ENCODE data around the gene EXTL1. TPM values are rescaled to one million over a fixed set of nuclear protein-coding genes. Genes with fewer than 3 reads are reported as not detected.

The EXTL1 gene
- total and polyA plus RNA-seq, 2 donors (not counting 3 experiments of a cell fraction or from before 2014, with no cell fraction given) = not detected

DNA sequence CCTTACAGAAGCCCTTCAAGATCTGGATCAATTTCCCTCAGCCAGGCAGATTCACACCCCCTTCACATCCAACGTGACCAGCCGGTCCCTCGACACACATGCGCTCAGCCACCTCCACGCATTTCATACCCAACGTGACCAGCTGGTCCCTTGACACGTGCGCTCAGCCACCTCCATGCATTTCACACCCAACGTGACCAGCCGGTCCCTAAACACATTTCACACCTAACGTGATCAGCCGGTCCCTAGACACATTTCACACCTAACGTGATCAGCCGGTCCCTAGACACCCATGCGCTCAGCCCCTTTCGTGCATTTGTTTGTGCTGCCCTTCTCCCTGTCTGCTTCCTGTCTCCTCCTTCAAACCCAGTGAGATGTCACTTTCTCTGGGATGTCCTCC lies 14.9 kb upstream of the EXTL1 start:
- POLR2A ChIA-PET = no interaction called here
- TF ChIP-seq, protein P1, sequence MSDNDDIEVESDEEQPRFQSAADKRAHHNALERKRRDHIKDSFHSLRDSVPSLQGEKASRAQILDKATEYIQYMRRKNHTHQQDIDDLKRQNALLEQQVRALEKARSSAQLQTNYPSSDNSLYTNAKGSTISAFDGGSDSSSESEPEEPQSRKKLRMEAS (IDR thresholded peaks at IDR 0.05; ENCODE audit: insufficient read depth, insufficient read length) = no peak
- TF ChIP-seq POLR2AphosphoS5 (IDR thresholded peaks at IDR 0.05; ENCODE audit: insufficient read depth, low read depth, low read length) (no peak), CTCF (IDR thresholded peaks at IDR 0.05; ENCODE audit: extremely low read depth in 1 of 2, insufficient read depth in 1 of 2, low read depth in 1 of 2, low read length in 2 of 2) (no peak), POLR2A (IDR thresholded peaks at IDR 0.05; ENCODE audit: low read depth, low read length) (no peak), EZH2 (IDR thresholded peaks at IDR 0.05; ENCODE audit: borderline replicate concordance, low read depth, low read length, severe bottlenecking) (no peak), JUN (IDR thresholded peaks at IDR 0.05; ENCODE audit: borderline replicate concordance, insufficient read depth, insufficient read length, low read depth) (no peak), GATA2 (IDR thresholded peaks at IDR 0.05; ENCODE audit: insufficient read depth, insufficient read length, low read depth, low read length) (no peak), MYC (IDR thresholded peaks at IDR 0.05; ENCODE audit: low read depth, low read length) (no peak), FOS (IDR thresholded peaks at IDR 0.05; ENCODE audit: borderline replicate concordance, insufficient read depth, low read length) (no peak)
- no peak overlapping the region for H3K9ac ChIP-seq (replicated peaks; ENCODE audit: extremely low read depth, insufficient read depth, low read length)
- DNase-seq (ENCODE audit: low read depth, low spot score) (no peak), FAIRE-seq (no peak)
- H4K20me1 ChIP-seq (replicated peaks; ENCODE audit: control insufficient read depth, extremely low read depth, insufficient read depth, low read length) = no peaks in the 10 kb centered on the region
- no peaks in the 10 kb centered on the region for H3K9me1 ChIP-seq (replicated peaks; ENCODE audit: control insufficient read depth, extremely low read depth, insufficient read depth, low read length)
- H3K79me2 ChIP-seq (ENCODE audit: control insufficient read depth, insufficient read depth, low read length) = no peaks in the 10 kb centered on the region
- no peak overlapping the region for H3K4me3 ChIP-seq (replicated peaks in 1 of 3; ENCODE audit: insufficient read depth in 1 of 3, low read depth in 1 of 3, low read length in 3 of 3)
- CTCF ChIA-PET = no interaction called here
- intact Hi-C loops (cut with micrococcal nuclease) = no loop called here
- dilution Hi-C loops (cut with MboI; ENCODE audit: extremely low pct_ligation_motif_present, low sequenced_read_pairs) = no loop called here
- no peaks in the 10 kb centered on the region for H3K9me3 ChIP-seq (replicated peaks; ENCODE audit: control insufficient read depth, insufficient read depth, low read length)
- H3K27ac ChIP-seq (ENCODE audit: insufficient read depth, low read depth, low read length) = no peak overlapping the region
- H3K4me1 ChIP-seq (ENCODE audit: control insufficient read depth, extremely low read depth, insufficient read depth, low read length) = no peaks in the 10 kb centered on the region
- no peak overlapping the region for H3K4me2 ChIP-seq (ENCODE audit: insufficient read depth, low read length)
- no peaks in the 10 kb centered on the region for H3K36me3 ChIP-seq (ENCODE audit: control insufficient read depth in 2 of 2, extremely low read depth in 1 of 2, insufficient read depth in 2 of 2, low read length in 2 of 2)
- H3K27me3 ChIP-seq (ENCODE audit: control insufficient read depth in 2 of 2, insufficient read depth in 2 of 2, low read length in 2 of 2) = peaks cover 3 to 5% of the 10 kb centered on the region in 2 experiments
- BruUV-seq (replicated peaks) = no TSS peak
- H2AFZ ChIP-seq (ENCODE audit: low read depth, low read length) = no peak overlapping the region
